NB4 (cell line): ENCODE results near the gene SMCO4.
"Not testable (repeated sequence)": the region's sequence is repeated elsewhere in the genome, so short reads cannot be mapped to it uniquely, and the experiment has no call there.

Experiments used
- DNase-seq: peaks from one replicate; pipeline ENCODE4 v3.0.0; 2010; ENCODE audit warnings: low read depth
- H3K4me3 ChIP-seq: one replicate; pipeline ENCODE4 v1.5.1; 2011; ENCODE audit warnings: mild to moderate bottlenecking, low read depth, low read length, moderate library complexity
- MYC ChIP-seq: IDR thresholded peaks from 2 replicates; pipeline ENCODE4 v1.6.1; 2011; ENCODE audit warnings: low read depth, low read length
- POLR2A ChIP-seq: IDR thresholded peaks from 2 replicates; pipeline ENCODE4 v1.6.1; 2011; ENCODE audit warnings: mild to moderate bottlenecking; ENCODE audit not compliant: insufficient read length; ENCODE audit errors: extremely low read depth
- TF ChIP-seq, protein P1 (sequence below): IDR thresholded peaks from one replicate; pipeline ENCODE4 v1.5.1; 2012; ENCODE audit warnings: low read depth, low read length
- TF ChIP-seq, protein P2 (sequence below): IDR thresholded peaks from 2 replicates; pipeline ENCODE4 v1.6.1; 2011; ENCODE audit warnings: low read depth, low read length

SMCO4 gene

DNA sequence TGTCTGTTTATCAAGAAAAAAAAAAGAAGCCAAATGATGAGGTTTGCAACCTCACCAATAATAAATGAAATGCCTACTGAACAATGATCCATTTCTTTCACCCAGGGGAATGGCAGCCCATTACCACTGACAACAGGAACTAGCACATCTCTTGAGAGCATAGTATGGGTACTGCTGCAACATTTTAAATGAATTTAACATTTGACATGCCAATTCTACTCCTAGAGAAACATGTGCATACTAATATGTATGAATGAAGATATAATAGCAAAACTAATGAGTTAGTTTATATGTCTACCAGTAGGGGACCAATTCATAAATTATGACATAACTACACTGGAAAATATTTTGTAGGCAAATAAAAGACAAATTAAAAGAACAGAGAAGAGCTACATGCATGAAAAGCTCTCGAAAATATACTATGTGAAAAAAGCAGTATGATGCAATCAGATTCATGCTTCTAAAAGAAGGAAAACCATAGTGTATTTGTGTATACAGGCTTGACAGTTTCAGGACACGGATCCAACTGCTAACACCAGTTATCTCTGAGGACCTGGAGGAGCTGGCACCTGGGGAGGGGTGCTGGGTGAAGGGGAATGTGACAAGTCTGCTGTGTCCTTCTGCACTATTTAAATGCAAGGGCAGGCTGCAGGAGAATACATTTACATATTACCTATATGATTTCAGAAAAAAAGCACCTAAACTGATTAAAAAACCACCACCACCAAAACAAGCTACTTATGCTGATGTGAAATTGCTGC is 6.9 kb downstream of the SMCO4 start:
- TF ChIP-seq, protein P1, sequence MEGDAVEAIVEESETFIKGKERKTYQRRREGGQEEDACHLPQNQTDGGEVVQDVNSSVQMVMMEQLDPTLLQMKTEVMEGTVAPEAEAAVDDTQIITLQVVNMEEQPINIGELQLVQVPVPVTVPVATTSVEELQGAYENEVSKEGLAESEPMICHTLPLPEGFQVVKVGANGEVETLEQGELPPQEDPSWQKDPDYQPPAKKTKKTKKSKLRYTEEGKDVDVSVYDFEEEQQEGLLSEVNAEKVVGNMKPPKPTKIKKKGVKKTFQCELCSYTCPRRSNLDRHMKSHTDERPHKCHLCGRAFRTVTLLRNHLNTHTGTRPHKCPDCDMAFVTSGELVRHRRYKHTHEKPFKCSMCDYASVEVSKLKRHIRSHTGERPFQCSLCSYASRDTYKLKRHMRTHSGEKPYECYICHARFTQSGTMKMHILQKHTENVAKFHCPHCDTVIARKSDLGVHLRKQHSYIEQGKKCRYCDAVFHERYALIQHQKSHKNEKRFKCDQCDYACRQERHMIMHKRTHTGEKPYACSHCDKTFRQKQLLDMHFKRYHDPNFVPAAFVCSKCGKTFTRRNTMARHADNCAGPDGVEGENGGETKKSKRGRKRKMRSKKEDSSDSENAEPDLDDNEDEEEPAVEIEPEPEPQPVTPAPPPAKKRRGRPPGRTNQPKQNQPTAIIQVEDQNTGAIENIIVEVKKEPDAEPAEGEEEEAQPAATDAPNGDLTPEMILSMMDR: no peak
- TF ChIP-seq, protein P2, sequence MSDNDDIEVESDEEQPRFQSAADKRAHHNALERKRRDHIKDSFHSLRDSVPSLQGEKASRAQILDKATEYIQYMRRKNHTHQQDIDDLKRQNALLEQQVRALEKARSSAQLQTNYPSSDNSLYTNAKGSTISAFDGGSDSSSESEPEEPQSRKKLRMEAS: no peak
- TF ChIP-seq MYC (no peak), POLR2A (no peak)
- DNase-seq: no peak
- H3K4me3 ChIP-seq: no peak overlapping the region

DNA sequence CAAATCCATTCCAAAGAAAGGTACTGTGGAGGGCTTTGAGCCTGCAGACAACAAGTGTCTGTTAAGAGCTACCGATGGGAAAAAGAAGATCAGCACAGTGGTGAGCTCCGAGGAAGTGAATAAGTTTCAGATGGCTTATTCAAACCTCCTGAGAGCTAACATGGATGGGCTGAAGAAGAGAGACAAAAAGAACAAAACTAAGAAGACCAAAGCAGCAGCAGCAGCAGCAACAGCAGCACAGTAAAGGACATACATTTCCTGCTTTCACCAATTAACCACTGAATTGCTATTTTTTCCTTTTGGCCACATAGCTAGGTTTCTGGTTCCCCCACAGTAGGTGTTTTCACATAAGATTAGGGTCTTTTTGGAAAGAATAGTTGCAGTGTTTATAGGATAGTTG is 7.6 kb downstream of the SMCO4 start:
- H3K4me3 ChIP-seq, DNase-seq: not testable (repeated sequence)

DNA sequence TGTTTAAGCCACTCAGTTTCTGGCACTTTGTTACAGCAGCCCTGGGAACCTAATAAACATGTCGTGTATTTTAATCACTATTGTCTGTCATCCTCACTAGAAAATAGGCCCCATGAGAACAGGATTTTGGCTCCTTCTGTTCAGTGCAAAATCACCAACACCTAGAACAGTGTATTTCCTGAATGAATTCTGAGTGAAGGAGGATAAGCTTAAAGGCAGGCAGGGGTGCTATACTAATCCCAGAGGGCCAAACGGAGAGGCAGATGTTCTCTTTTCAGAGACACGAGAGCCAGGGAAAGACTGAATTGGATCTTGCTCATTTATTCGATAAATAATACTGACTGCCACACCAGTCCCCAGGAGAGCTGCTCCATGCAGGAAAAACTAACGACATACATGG is 10.4 kb downstream of the SMCO4 start:
- no peak for TF ChIP-seq MYC
- TF ChIP-seq, protein P1: no peak
- TF ChIP-seq, protein P2: no peak
- no peak for TF ChIP-seq POLR2A
- no peak overlapping the region for H3K4me3 ChIP-seq
- no peak for DNase-seq

DNA sequence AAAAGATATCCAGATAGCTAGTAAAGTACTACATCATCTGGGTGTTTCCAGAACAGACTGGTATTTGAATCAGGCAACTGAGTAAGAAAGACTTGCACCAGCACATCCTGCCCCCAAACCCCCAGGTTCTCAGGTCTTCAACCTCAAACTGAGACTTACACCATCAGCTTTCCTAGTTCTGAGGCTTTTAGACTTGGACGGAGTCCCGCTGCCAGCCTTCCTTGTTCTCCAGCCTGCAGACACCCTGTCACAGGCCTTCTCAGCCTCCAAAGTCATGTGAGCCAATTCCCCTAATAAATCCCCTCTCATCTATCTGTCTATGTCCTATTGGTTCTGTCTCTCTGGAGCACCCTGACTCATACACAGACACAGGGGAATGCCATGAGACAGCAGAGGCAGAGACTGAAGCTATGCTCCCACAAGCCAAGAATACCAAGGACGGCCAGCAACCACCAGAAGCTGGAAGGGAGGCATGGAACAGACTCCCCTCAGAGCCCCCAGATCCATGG is 10.9 kb downstream of the SMCO4 start:
- DNase-seq: no peak
- TF ChIP-seq, protein P2: no peak
- TF ChIP-seq, protein P1: no peak
- TF ChIP-seq POLR2A (no peak), MYC (no peak)
- H3K4me3 ChIP-seq: no peak overlapping the region

DNA sequence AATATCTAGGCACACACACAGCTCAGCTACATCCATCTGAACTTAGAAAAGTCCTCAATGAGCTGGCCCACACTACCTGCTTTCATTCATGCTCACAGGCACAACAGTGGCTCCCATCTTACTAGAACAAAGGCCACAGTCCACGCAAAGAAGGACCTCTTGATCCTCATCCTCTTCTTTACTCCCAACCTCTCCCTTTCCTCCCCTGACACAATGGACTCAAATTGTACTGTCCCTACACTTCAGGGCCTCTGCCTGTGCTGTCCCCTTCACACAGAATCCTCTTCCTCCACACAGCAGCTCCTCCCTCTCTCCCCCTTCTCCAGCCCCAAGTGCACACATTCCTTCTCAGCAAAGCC is 12.7 kb downstream of the SMCO4 start:
- TF ChIP-seq, protein P2: no peak
- TF ChIP-seq POLR2A: no peak
- TF ChIP-seq, protein P1: no peak
- DNase-seq: no peak
- H3K4me3 ChIP-seq: no peak overlapping the region

DNA sequence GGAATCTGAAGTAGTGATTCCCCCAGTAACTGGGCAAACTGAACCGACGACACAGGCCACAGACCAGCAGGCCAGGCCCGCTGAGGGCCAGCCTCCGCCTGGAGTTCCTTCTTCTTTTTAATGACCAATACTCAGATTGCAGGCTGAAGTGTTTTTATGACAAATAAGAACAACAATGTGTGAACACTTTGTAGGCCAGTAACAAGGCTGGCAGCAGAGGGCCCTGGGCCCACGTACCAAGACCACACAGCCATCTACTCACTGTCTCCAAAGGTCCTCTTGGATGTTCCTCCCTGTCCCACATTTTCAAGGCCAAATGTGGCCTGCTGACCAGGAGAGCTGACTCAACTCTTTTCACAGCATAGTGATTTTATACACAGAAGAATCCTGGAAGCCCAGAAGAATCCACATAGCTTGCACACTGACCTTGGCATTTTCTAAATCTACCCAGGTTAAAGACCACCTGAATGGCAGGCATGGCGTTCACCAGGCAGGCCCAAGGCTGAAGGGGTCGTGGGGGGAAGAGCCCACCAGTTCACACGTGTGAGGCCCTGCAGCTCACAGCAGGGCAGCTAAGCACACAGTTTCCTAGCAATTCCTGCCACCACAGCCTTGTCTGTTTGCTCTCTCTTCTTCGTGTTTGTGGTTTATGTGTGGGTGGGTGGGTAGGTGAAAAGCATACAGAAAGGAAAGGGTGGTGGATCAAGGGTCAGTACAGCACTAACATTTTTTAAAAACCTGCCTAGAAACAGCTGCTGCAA is 13.3 kb downstream of the SMCO4 start:
- no peak for TF ChIP-seq MYC
- no peak overlapping the region for H3K4me3 ChIP-seq
- peak; percentile 40 for DNase-seq
